Upper lobe of right lung (tissue), 1 donor: ENCODE measurements around the gene SGK2. TPM values are rescaled to one million over a fixed set of nuclear protein-coding genes. Genes with fewer than 3 reads are reported as not detected.

Experiments used
- ATAC-seq: fragments of 200-7000 bp; cut with Tn5 transposase; one replicate; pipeline ENCODE4 v1.9.1; 2020; ENCODE audit warnings: mild to moderate bottlenecking, moderate library complexity
- DNase-seq: peaks from one replicate; pipeline ENCODE4 v3.0.0-alpha.2; 2020
- H3K27ac ChIP-seq: fragments of 200-600 bp; one replicate; pipeline ENCODE4 v1.8.0; 2022
- H3K27me3 ChIP-seq: fragments of 200-600 bp; one replicate; pipeline ENCODE4 v1.8.0; 2022; ENCODE audit warnings: mild to moderate bottlenecking
- H3K36me3 ChIP-seq: fragments of 200-600 bp; one replicate; pipeline ENCODE4 v1.8.0; 2022
- H3K4me1 ChIP-seq: fragments of 200-600 bp; one replicate; pipeline ENCODE4 v1.8.0; 2022
- H3K4me3 ChIP-seq: fragments of 200-600 bp; one replicate; pipeline ENCODE4 v1.8.0; 2022; ENCODE audit warnings: mild to moderate bottlenecking
- H3K9me3 ChIP-seq: fragments of 200-600 bp; one replicate; pipeline ENCODE4 v1.8.0; 2022
- CTCF ChIP-seq: fragments of 200-600 bp; IDR thresholded peaks from one replicate; pipeline ENCODE4 v1.8.0; 2022; ENCODE audit warnings: antibody characterized with exemption
- intact Hi-C: fragments of 100-400 bp; cut with DNase I; formaldehyde crosslinking; loops from one replicate; pipeline ENCODE4 v1.11.0; 2022
- total RNA-seq: library from RNA; stranded (reverse); fragmentation: NEBNext Ultra II Directional; extraction: Animal tissue kit (Norgen Biotek cat#: 25700); gene quantifications from one replicate; pipeline ENCODE4 v1.2.1, GENCODE V29; 2021
- donor health status: DM: no; HTN: yes; CAD: no; lungs with severe emphysema.

Gene SGK2
- total RNA-seq, 1 donor from 2014 or later, result 1.7 TPM

- TF ChIP-seq CTCF, result no peak
- intact Hi-C loops, result no loop called here
Measured at GRCh38 chr20:43541214-43541613, 17.6 kb upstream of the SGK2 start.

GRCh38 chr20:43542161-43542560 is 16.7 kb upstream of the SGK2 start:
- ATAC-seq, result no peak
- TF ChIP-seq CTCF, result no peak
- intact Hi-C loops, result no loop called here
- peak; percentile 16 for DNase-seq
- Histone ChIP-seq H3K9me3 (no peaks in the 10 kb centered on the region), H3K36me3 (no peaks in the 10 kb centered on the region), H3K4me3 (no peak overlapping the region), H3K4me1 (no peaks in the 10 kb centered on the region), H3K27me3 (no peaks in the 10 kb centered on the region), H3K27ac (no peak overlapping the region)

More at GRCh38 chr20:43541214-43541613, 17.6 kb upstream of the SGK2 start:
- no peak for DNase-seq
- Histone ChIP-seq H3K4me1 (no peaks in the 10 kb centered on the region), H3K27ac (no peak overlapping the region), H3K9me3 (no peaks in the 10 kb centered on the region), H3K27me3 (no peaks in the 10 kb centered on the region), H3K4me3 (no peak overlapping the region), H3K36me3 (no peaks in the 10 kb centered on the region)
- ATAC-seq, result no peak

- Histone ChIP-seq H3K27ac (no peak overlapping the region), H3K9me3 (no peaks in the 10 kb centered on the region)
- no peak for TF ChIP-seq CTCF
Measured at GRCh38 chr20:43542674-43543073, 16.2 kb upstream of the SGK2 start.

GRCh38 chr20:43543138-43543537 is 15.7 kb upstream of the SGK2 start:
- H3K4me1 ChIP-seq, result no peaks in the 10 kb centered on the region
- DNase-seq, result peak; percentile 27
- no peak overlapping the region for H3K4me3 ChIP-seq
- ATAC-seq, result no peak
- H3K36me3 ChIP-seq, result no peaks in the 10 kb centered on the region
- no peak for TF ChIP-seq CTCF
- no peaks in the 10 kb centered on the region for H3K27me3 ChIP-seq
- H3K9me3 ChIP-seq, result no peaks in the 10 kb centered on the region
- H3K27ac ChIP-seq, result no peak overlapping the region
- intact Hi-C loops, result no loop called here

More at GRCh38 chr20:43542674-43543073, 16.2 kb upstream of the SGK2 start:
- Histone ChIP-seq H3K36me3 (no peaks in the 10 kb centered on the region), H3K4me1 (no peaks in the 10 kb centered on the region), H3K4me3 (no peak overlapping the region), H3K27me3 (no peaks in the 10 kb centered on the region)
- intact Hi-C loops, result no loop called here
- DNase-seq (no peak), ATAC-seq (no peak)

- Histone ChIP-seq H3K27me3 (no peaks in the 10 kb centered on the region), H3K4me3 (no peak overlapping the region), H3K9me3 (no peaks in the 10 kb centered on the region), H3K36me3 (no peaks in the 10 kb centered on the region), H3K27ac (no peak overlapping the region), H3K4me1 (no peaks in the 10 kb centered on the region)
- ATAC-seq, result no peak
- intact Hi-C loops, result no loop called here
- peak; percentile 16 for DNase-seq
- no peak for TF ChIP-seq CTCF
Measured at GRCh38 chr20:43544501-43544900, 14.3 kb upstream of the SGK2 start.
